Measurements from ENCODE around the gene TMEM163. TPM values are rescaled to one million over a fixed set of nuclear protein-coding genes. Genes with fewer than 3 reads are reported as not detected.

TMEM163 gene
- total and polyA plus RNA-seq, 2 donors from 2014 or later, result 2.6 to 5.9 TPM

GRCh38 chr2:134491771-134492441, 226.9 kb downstream of the TMEM163 start:
- FAIRE-seq, result no peak

GRCh38 chr2:134491022-134491421, 227.8 kb downstream of the TMEM163 start:
- no peak for FAIRE-seq

More at GRCh38 chr2:134491771-134492441, 226.9 kb downstream of the TMEM163 start:
- peak in 1 of 5 donors; percentile 18 for DNase-seq
- Histone ChIP-seq H3K9ac (ENCODE audit: low read length in 3 of 3) (no peak overlapping the region), H3K36me3 (ENCODE audit: control insufficient read depth in 2 of 3, insufficient read depth in 3 of 3, low read length in 3 of 3) (no peaks in the 10 kb centered on the region), H3K27ac (ENCODE audit: low read depth in 2 of 2, low read length in 2 of 2) (no peak overlapping the region), H3K4me1 (ENCODE audit: control insufficient read depth in 2 of 3, insufficient read depth in 2 of 3, low read depth in 1 of 3, low read length in 3 of 3) (no peaks in the 10 kb centered on the region), H3K9me3 (ENCODE audit: control insufficient read depth in 2 of 3, insufficient read depth in 1 of 3, low read length in 3 of 3) (no peaks in the 10 kb centered on the region), H3K27me3 (ENCODE audit: control insufficient read depth, insufficient read depth, low read length) (no peaks in the 10 kb centered on the region), H3K4me3 (ENCODE audit: low read length in 3 of 3) (no peak overlapping the region)
- TF ChIP-seq CTCF (IDR thresholded peaks at IDR 0.05; ENCODE audit: borderline replicate concordance, extremely low read depth, insufficient read depth), result no peak
- intact Hi-C loops (cut with DNase I), result no loop called here

GRCh38 chr2:134490559-134490958, 228.2 kb downstream of the TMEM163 start:
- no peaks in the 10 kb centered on the region for H3K36me3 ChIP-seq (ENCODE audit: control insufficient read depth in 2 of 3, insufficient read depth in 3 of 3, low read length in 3 of 3)
- no peak for TF ChIP-seq CTCF (IDR thresholded peaks at IDR 0.05; ENCODE audit: borderline replicate concordance, extremely low read depth, insufficient read depth)
- H3K4me1 ChIP-seq (ENCODE audit: control insufficient read depth in 2 of 3, insufficient read depth in 2 of 3, low read depth in 1 of 3, low read length in 3 of 3), result no peaks in the 10 kb centered on the region
- no peak overlapping the region for H3K27ac ChIP-seq (ENCODE audit: low read depth in 2 of 2, low read length in 2 of 2)
- intact Hi-C loops (cut with DNase I), result no loop called here
- no peak for FAIRE-seq
- H3K4me3 ChIP-seq (ENCODE audit: low read length in 3 of 3), result no peak overlapping the region
- no peak for DNase-seq
- no peaks in the 10 kb centered on the region for H3K27me3 ChIP-seq (ENCODE audit: control insufficient read depth, insufficient read depth, low read length)
- no peak overlapping the region for H3K9ac ChIP-seq (ENCODE audit: low read length in 3 of 3)
- no peaks in the 10 kb centered on the region for H3K9me3 ChIP-seq (ENCODE audit: control insufficient read depth in 2 of 3, insufficient read depth in 1 of 3, low read length in 3 of 3)

More at GRCh38 chr2:134491022-134491421, 227.8 kb downstream of the TMEM163 start:
- Histone ChIP-seq H3K36me3 (ENCODE audit: control insufficient read depth in 2 of 3, insufficient read depth in 3 of 3, low read length in 3 of 3) (no peaks in the 10 kb centered on the region), H3K27ac (ENCODE audit: low read depth in 2 of 2, low read length in 2 of 2) (no peak overlapping the region), H3K4me1 (ENCODE audit: control insufficient read depth in 2 of 3, insufficient read depth in 2 of 3, low read depth in 1 of 3, low read length in 3 of 3) (no peaks in the 10 kb centered on the region), H3K27me3 (ENCODE audit: control insufficient read depth, insufficient read depth, low read length) (no peaks in the 10 kb centered on the region), H3K4me3 (ENCODE audit: low read length in 3 of 3) (no peak overlapping the region), H3K9ac (ENCODE audit: low read length in 3 of 3) (no peak overlapping the region), H3K9me3 (ENCODE audit: control insufficient read depth in 2 of 3, insufficient read depth in 1 of 3, low read length in 3 of 3) (no peaks in the 10 kb centered on the region)
- no peak for TF ChIP-seq CTCF (IDR thresholded peaks at IDR 0.05; ENCODE audit: borderline replicate concordance, extremely low read depth, insufficient read depth)
- no peak for DNase-seq
- intact Hi-C loops (cut with DNase I), result no loop called here
